ENCODE measurements around the gene CCDC78.

CCDC78 gene

GRCh38 chr16:676913-677312 lies 49.3 kb downstream of the CCDC78 start:
- no peak for DNase-seq

- no peak for DNase-seq
These were observed 49.7 kb downstream of the CCDC78 start for GRCh38 chr16:676565-676902.

- no peak for DNase-seq
These were observed 50.2 kb downstream of the CCDC78 start for GRCh38 chr16:675884-676564.

- DNase-seq, result no peak
These were observed 51.0 kb downstream of the CCDC78 start, which contains the start of gene RHBDL1 for GRCh38 chr16:674968-675883. RHBDL1 (plus strand) TSS chr16:675671; CDS start chr16:675791, 120 bp downstream.

- DNase-seq, result no peak
These were observed 51.9 kb downstream of the CCDC78 start for GRCh38 chr16:674214-674881.

- no peak for DNase-seq
These were observed 52.7 kb downstream of the CCDC78 start for GRCh38 chr16:673399-673991.

- DNase-seq, result no peak
These were observed 53.4 kb downstream of the CCDC78 start for GRCh38 chr16:672851-673250.

Measured in HCEC 1CT (cell line).